PFSK-1 (cell line): ENCODE data around the gene BAHD1.
A peak's percentile ranks its signal among the peaks of the same experiment; 100 is the strongest.

ENCODE experiments used
- FOXP2 ChIP-seq: optimal IDR thresholded peaks from 2 replicates; pipeline ENCODE3; 2011; ENCODE audit warnings: borderline replicate concordance, control low read depth, inconsistent platforms; ENCODE audit not compliant: insufficient read depth; ENCODE audit errors: extremely low read length, extremely low read depth
- POLR2AphosphoS5 ChIP-seq: IDR thresholded peaks from 2 replicates; pipeline ENCODE4 v1.6.1; 2012; ENCODE audit warnings: low read depth, mild to moderate bottlenecking, control low read depth, low read length, moderate library complexity
- REST ChIP-seq, 2 experiments: IDR thresholded peaks; 2 replicates each; pipeline versions ENCODE4 v1.6.1 to v1.8.0; 2011 to 2012; ENCODE audit warnings: low read depth in 2 of 2, low read length in 2 of 2, control low read depth in 1 of 2, inconsistent platforms in 1 of 2, mild to moderate bottlenecking in 1 of 2, moderate library complexity in 1 of 2; ENCODE audit not compliant: insufficient read depth in 1 of 2
- SIN3A ChIP-seq: IDR thresholded peaks from 2 replicates; pipeline ENCODE4 v1.6.1; 2012; ENCODE audit warnings: mild to moderate bottlenecking, low read length, moderate library complexity, borderline replicate concordance; ENCODE audit not compliant: insufficient read depth
- TAF1 ChIP-seq: IDR thresholded peaks from 2 replicates; pipeline ENCODE4 v1.6.1; 2012; ENCODE audit warnings: low read length, control low read depth, borderline replicate concordance; ENCODE audit not compliant: insufficient read depth

The BAHD1 gene

GRCh38 chr15:40445421-40445922 is 4.7 kb downstream of the BAHD1 start:
- TF ChIP-seq SIN3A: peak; percentile 55; the same call in 1 of the 2 replicates
- peak; percentile 83; the same call in 1 of the 2 replicates for TF ChIP-seq TAF1
- TF ChIP-seq POLR2AphosphoS5: peak; percentile 73; the same call in 1 of the 2 replicates
- TF ChIP-seq REST (IDR thresholded peaks at IDR 0.05; ENCODE audit: insufficient read depth in 1 of 2, low read depth in 2 of 2, low read length in 2 of 2): 0 out of 4 replicates have a peak, but pooled peaks of 1 of the 2 experiments have one; percentile 33
- TF ChIP-seq FOXP2: no peak

GRCh38 chr15:40446144-40446543 is 5.4 kb downstream of the BAHD1 start:
- TF ChIP-seq FOXP2 (no peak), POLR2AphosphoS5 (no peak; the same call in 1 of the 2 replicates), REST (IDR thresholded peaks at IDR 0.05; ENCODE audit: insufficient read depth in 1 of 2, low read depth in 2 of 2, low read length in 2 of 2) (no peak), TAF1 (no peak), SIN3A (no peak)

GRCh38 chr15:40448354-40448753 is 7.6 kb downstream of the BAHD1 start:
- TF ChIP-seq SIN3A (no peak), TAF1 (no peak), POLR2AphosphoS5 (no peak), REST (IDR thresholded peaks at IDR 0.05; ENCODE audit: insufficient read depth in 1 of 2, low read depth in 2 of 2, low read length in 2 of 2) (no peak), FOXP2 (no peak)

- TF ChIP-seq TAF1: no peak
- no peak for TF ChIP-seq REST (IDR thresholded peaks at IDR 0.05; ENCODE audit: insufficient read depth in 1 of 2, low read depth in 2 of 2, low read length in 2 of 2)
- TF ChIP-seq FOXP2: no peak
- TF ChIP-seq POLR2AphosphoS5: no peak
- no peak for TF ChIP-seq SIN3A
Measured at GRCh38 chr15:40449275-40449674, 8.5 kb downstream of the BAHD1 start.

- TF ChIP-seq FOXP2: no peak
- TF ChIP-seq POLR2AphosphoS5: no peak
- TF ChIP-seq TAF1: no peak
- no peak for TF ChIP-seq REST (IDR thresholded peaks at IDR 0.05; ENCODE audit: insufficient read depth in 1 of 2, low read depth in 2 of 2, low read length in 2 of 2)
- no peak for TF ChIP-seq SIN3A
Measured at GRCh38 chr15:40450047-40450446, 9.3 kb downstream of the BAHD1 start.
